Activated B cell treated with CpG ODN at 0.5 μM for 24 hours (primary cell): ENCODE measurements around the gene SIGLEC12. TPM values are rescaled to one million over a fixed set of nuclear protein-coding genes. Genes with fewer than 3 reads are reported as not detected.

ENCODE experiments used
- ATAC-seq: fragments of 200-7000 bp; cut with Tn5 transposase; one replicate; pipeline ENCODE4 v1.10.0; 2021; ENCODE audit warnings: low read depth, mild to moderate bottlenecking, moderate library complexity
- CTCF ChIA-PET: fragments of 350-600 bp; sonication (Branson Sonifier 250); formaldehyde crosslinking; loops from one replicate; lab custom pipeline; 2021; ENCODE audit warnings: antibody characterized with exemption; lab: Charles Lee
- POLR2A ChIA-PET: fragments of 350-600 bp; sonication (Branson Sonifier 250); formaldehyde crosslinking; loops from one replicate; lab custom pipeline; 2021; ENCODE audit warnings: antibody characterized with exemption; lab: Charles Lee
- DNase-seq: peaks from one replicate; pipeline ENCODE4 v3.0.0; 2022
- H3K27ac Mint-ChIP-seq: one replicate; pipeline ENCODE4 v1.8.0; 2020; ENCODE audit warnings: mixed read lengths
- H3K27me3 Mint-ChIP-seq: one replicate; pipeline ENCODE4 v1.8.0; 2021; ENCODE audit warnings: mixed read lengths
- H3K36me3 Mint-ChIP-seq: one replicate; pipeline ENCODE4 v1.8.0; 2021; ENCODE audit warnings: low read depth, mixed read lengths
- H3K4me1 Mint-ChIP-seq: one replicate; pipeline ENCODE4 v1.8.0; 2021; ENCODE audit warnings: mixed read lengths
- H3K4me3 Mint-ChIP-seq: one replicate; pipeline ENCODE4 v1.8.0; 2020; ENCODE audit warnings: mild to moderate bottlenecking, mixed read lengths
- H3K9me3 Mint-ChIP-seq: one replicate; pipeline ENCODE4 v1.8.0; 2020; ENCODE audit warnings: mixed read lengths
- CTCF ChIP-seq: fragments of 200-600 bp; IDR thresholded peaks from one replicate; pipeline ENCODE4 v1.8.0; 2022; ENCODE audit warnings: antibody characterized with exemption, mild to moderate bottlenecking
- intact Hi-C: fragments of 100-400 bp; cut with micrococcal nuclease; formaldehyde crosslinking; loops from one replicate; pipeline ENCODE4 v1.15.1; 2024
- total RNA-seq: library from RNA; stranded (reverse); gene quantifications from 2 replicates; pipeline ENCODE4 v1.2.3, GENCODE V29; 2022

Gene SIGLEC12
- total RNA-seq, 1 donor from 2014 or later = not detected

GRCh38 chr19:51493776-51494175 lies 7.8 kb downstream of the SIGLEC12 start:
- Mint-ChIP-seq H3K4me1 (no peaks in the 10 kb centered on the region), H3K36me3 (no peaks in the 10 kb centered on the region), H3K4me3 (no peak overlapping the region), H3K27ac (no peak overlapping the region), H3K27me3 (peaks cover 19% of the 10 kb centered on the region), H3K9me3 (no peaks in the 10 kb centered on the region)
- ChIA-PET CTCF (no interaction called here), POLR2A (no interaction called here)
- TF ChIP-seq CTCF = no peak
- no peak for DNase-seq
- ATAC-seq = no peak
- intact Hi-C loops = no loop called here

- no peaks in the 10 kb centered on the region for H3K9me3 Mint-ChIP-seq
- CTCF ChIA-PET = no interaction called here
- no peak for ATAC-seq
Measured at GRCh38 chr19:51491586-51491985, 10.0 kb downstream of the SIGLEC12 start.

GRCh38 chr19:51490676-51491075 lies 10.9 kb downstream of the SIGLEC12 start:
- intact Hi-C loops = no loop called here
- peaks cover 22% of the 10 kb centered on the region for H3K27me3 Mint-ChIP-seq
- H3K4me1 Mint-ChIP-seq = no peaks in the 10 kb centered on the region
- TF ChIP-seq CTCF = no peak
- H3K9me3 Mint-ChIP-seq = no peaks in the 10 kb centered on the region
- no peak overlapping the region for H3K27ac Mint-ChIP-seq
- no peaks in the 10 kb centered on the region for H3K36me3 Mint-ChIP-seq
- ChIA-PET POLR2A (no interaction called here), CTCF (no interaction called here)
- no peak overlapping the region for H3K4me3 Mint-ChIP-seq
- ATAC-seq (no peak), DNase-seq (no peak)

More at GRCh38 chr19:51491586-51491985, 10.0 kb downstream of the SIGLEC12 start:
- no peak for TF ChIP-seq CTCF
- intact Hi-C loops = no loop called here
- Mint-ChIP-seq H3K4me1 (no peaks in the 10 kb centered on the region), H3K4me3 (no peak overlapping the region), H3K27ac (no peak overlapping the region), H3K36me3 (no peaks in the 10 kb centered on the region), H3K27me3 (peaks cover 22% of the 10 kb centered on the region)
- POLR2A ChIA-PET = no interaction called here
- DNase-seq = no peak

GRCh38 chr19:51489113-51489512 lies 12.5 kb downstream of the SIGLEC12 start:
- no peak for TF ChIP-seq CTCF
- H3K9me3 Mint-ChIP-seq = no peaks in the 10 kb centered on the region
- ChIA-PET CTCF (no interaction called here), POLR2A (no interaction called here)
- DNase-seq (no peak), ATAC-seq (no peak)
- no peak overlapping the region for H3K4me3 Mint-ChIP-seq
- H3K36me3 Mint-ChIP-seq = no peaks in the 10 kb centered on the region
- no peaks in the 10 kb centered on the region for H3K4me1 Mint-ChIP-seq
- no peak overlapping the region for H3K27ac Mint-ChIP-seq
- peaks cover 26% of the 10 kb centered on the region for H3K27me3 Mint-ChIP-seq
- intact Hi-C loops = no loop called here

- TF ChIP-seq CTCF = no peak
- no peak for ATAC-seq
- intact Hi-C loops = no loop called here
- ChIA-PET POLR2A (no interaction called here), CTCF (no interaction called here)
- H3K36me3 Mint-ChIP-seq = no peaks in the 10 kb centered on the region
- H3K4me3 Mint-ChIP-seq = no peak overlapping the region
- H3K9me3 Mint-ChIP-seq = no peaks in the 10 kb centered on the region
- H3K27me3 Mint-ChIP-seq = peaks cover 27% of the 10 kb centered on the region
- H3K4me1 Mint-ChIP-seq = no peaks in the 10 kb centered on the region
- H3K27ac Mint-ChIP-seq = no peak overlapping the region
- no peak for DNase-seq
Measured at GRCh38 chr19:51488491-51488890, 13.1 kb downstream of the SIGLEC12 start.
